C4-2B (cell line): Measurements from ENCODE around the gene PCDH9.

Source experiments
- H3K27ac ChIP-seq: fragments of 450-650 bp; 2 replicates; pipeline ENCODE4 v1.5.1; 2017
- ZFX ChIP-seq: fragments of 450-650 bp; IDR thresholded peaks from 2 replicates; pipeline ENCODE4 v1.6.1; 2017
- TF ChIP-seq, protein P1 (sequence below): fragments of 450-650 bp; conservative IDR thresholded peaks from 2 replicates; pipeline ENCODE4 v1.5.1; 2017; ENCODE audit warnings: mild to moderate bottlenecking

The PCDH9 gene

DNA sequence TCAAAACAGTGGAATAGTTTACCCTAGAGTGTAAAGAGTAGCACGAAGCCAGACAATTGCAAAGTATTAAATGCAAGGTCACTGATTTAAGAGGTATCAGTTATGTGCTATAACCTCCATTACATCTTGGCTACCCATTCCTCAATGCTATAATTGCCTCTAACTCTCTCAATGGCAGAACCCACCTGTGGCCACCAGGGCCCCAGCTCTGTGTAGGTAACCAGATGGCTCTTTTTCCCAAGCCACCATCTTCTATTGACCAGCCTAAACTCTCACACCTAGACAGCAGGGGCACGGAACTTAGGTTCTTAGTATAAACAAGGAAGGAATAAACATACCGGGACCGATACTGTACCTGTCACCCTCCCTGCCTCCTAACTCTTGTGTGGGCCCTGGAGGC, 277.6 kb downstream of the PCDH9 start:
- no peak for TF ChIP-seq ZFX
- TF ChIP-seq, protein P1, sequence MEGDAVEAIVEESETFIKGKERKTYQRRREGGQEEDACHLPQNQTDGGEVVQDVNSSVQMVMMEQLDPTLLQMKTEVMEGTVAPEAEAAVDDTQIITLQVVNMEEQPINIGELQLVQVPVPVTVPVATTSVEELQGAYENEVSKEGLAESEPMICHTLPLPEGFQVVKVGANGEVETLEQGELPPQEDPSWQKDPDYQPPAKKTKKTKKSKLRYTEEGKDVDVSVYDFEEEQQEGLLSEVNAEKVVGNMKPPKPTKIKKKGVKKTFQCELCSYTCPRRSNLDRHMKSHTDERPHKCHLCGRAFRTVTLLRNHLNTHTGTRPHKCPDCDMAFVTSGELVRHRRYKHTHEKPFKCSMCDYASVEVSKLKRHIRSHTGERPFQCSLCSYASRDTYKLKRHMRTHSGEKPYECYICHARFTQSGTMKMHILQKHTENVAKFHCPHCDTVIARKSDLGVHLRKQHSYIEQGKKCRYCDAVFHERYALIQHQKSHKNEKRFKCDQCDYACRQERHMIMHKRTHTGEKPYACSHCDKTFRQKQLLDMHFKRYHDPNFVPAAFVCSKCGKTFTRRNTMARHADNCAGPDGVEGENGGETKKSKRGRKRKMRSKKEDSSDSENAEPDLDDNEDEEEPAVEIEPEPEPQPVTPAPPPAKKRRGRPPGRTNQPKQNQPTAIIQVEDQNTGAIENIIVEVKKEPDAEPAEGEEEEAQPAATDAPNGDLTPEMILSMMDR = no peak
- H3K27ac ChIP-seq = no peak overlapping the region

DNA sequence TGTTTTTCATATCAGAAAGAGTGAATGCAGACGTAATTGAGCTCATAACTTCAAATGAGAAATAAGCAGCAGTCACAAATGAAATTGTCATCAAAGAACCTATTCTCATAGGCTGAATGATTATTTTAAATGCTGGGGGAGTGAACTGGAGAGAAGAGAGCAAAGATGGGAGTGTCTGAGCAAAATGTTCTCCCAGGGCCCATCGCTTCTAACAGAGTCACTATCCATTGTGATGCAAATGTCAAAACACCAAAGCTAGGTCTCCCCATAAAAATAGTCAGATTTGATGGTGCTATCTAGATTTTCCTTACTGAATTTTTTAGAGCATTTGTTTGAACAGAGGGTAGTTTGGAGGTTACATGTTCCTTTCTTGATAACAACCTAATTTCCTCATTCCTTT, 278.7 kb downstream of the PCDH9 start:
- no peak for TF ChIP-seq ZFX
- TF ChIP-seq, protein P1 = no peak
- no peak overlapping the region for H3K27ac ChIP-seq

DNA sequence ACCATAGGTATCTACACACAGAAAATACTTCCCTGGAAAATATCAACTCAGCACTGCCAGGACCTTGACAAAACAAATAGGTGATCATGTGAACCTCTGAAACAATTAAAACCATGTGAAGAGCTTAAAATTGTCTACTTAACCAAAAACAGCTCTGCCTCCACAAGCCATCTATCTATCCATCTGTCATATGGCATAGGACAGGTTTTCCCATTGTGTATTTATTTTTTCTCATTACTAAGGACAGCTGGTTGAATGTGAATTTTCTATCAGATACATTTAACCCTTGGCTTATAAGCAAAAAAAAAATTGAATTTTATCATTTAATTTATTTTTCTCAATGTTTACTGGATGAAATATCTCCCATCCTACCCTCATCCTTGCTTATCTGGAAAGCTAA, 279.5 kb downstream of the PCDH9 start:
- TF ChIP-seq, protein P1 = no peak
- TF ChIP-seq ZFX = no peak

DNA sequence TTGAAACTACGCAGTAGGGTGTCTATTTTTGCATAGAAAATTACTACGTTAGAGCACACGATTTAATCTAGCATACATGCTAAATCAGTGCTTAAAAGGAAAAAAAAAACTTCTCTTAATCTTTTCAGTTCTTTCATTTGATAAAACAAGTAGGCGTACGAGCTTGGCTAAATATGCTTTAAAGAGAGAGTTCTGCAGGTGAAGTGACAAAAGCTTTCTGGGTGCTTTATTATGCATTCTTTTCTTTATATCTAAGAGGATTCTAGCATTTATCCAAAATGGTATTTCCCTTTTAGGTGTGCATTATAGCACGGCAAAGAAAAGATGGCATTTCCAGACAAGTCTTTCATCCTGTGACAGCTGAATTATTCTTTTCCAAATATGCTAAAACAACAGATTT, 281.2 kb downstream of the PCDH9 start:
- TF ChIP-seq, protein P1 = no peak
- no peak for TF ChIP-seq ZFX
- H3K27ac ChIP-seq = no peak overlapping the region

More for the DNA sequence above, 279.5 kb downstream of the PCDH9 start:
- no peak overlapping the region for H3K27ac ChIP-seq

DNA sequence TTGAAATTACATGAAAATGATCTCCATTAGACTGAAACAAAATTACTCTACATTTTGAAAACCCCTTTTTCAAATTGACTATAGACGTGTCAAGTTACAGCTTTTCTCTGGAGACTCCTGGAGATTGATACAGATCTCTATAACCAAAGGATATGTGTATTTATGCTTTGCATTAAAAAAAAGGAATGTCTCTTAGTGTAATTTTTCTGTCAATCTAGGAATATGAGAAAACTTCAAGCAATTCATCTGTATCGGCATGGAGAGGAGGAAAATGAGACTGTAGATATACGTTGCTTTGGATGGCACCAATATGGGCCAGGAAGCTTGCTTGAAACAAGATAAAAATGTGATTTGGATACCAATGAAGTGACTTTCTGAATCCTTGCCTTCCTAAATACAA, 286.6 kb downstream of the PCDH9 start:
- TF ChIP-seq, protein P1 = no peak
- no peak for TF ChIP-seq ZFX
- no peak overlapping the region for H3K27ac ChIP-seq

DNA sequence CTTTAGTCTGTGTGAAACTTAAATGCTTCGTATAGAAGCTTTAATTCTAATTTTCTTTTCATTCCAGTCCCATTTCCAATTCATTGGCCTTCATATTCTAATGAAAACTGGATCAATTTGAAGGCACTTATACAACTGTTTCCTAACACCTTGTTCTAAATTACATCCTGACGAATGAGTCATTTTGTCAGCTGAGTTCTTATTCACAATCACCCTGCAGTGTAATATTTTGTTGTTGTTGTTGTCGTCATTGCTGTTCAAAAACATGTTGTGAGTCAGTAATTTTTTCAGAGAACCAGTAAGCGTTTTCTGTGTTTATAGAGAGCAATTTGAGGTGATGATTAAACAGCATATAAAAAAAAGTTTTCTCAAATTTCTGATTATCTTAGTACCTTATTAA, 290.0 kb downstream of the PCDH9 start:
- TF ChIP-seq, protein P1 = no peak
- no peak for TF ChIP-seq ZFX
- no peak overlapping the region for H3K27ac ChIP-seq

DNA sequence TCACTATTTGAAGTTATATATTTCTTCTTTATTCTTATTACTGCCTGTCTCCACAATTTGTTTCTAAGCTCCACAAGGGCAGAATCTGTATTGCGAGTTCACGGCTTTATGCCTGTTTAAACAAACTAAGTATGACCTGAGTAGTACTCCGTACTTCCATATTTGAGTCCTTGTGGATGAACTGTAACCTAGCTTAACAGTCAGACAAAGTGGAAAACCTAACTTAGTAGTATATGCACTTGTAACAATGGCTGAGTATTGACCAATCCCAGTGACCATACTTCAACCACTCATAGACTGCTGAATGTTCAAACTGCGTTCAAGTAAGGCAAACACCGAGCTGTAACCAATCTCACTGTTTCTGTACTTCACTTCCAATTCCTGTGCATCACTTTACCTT, 292.7 kb downstream of the PCDH9 start:
- H3K27ac ChIP-seq = no peak overlapping the region
- TF ChIP-seq, protein P1 = no peak
- no peak for TF ChIP-seq ZFX
